MCF 10A (cell line): ENCODE data around the gene GLI2. TPM values are rescaled to one million over a fixed set of nuclear protein-coding genes. Genes with fewer than 3 reads are reported as not detected.

ENCODE experiments used
- BruUV-seq: library from RNA; stranded (reverse); fragments of 400-500 nt; replicated peaks from 2 replicates; lab custom pipeline; 2021; lab: Mats Ljungman, UMichigan
- CTCF ChIA-PET: fragments of 300-600 bp; sonication (Branson Sonifier 250); formaldehyde crosslinking; extraction: SDS; loops from one replicate; lab custom pipeline; 2021; ENCODE audit warnings: antibody characterized with exemption, inconsistent platforms; lab: Yijun Ruan, JAX
- POLR2A ChIA-PET: fragments of 300-600, 350-650 bp; sonication (Branson Sonifier 250); formaldehyde crosslinking; extraction: SDS; loops from one replicate; lab custom pipeline; 2020; ENCODE audit warnings: antibody characterized with exemption, inconsistent platforms; lab: Yijun Ruan, JAX
- DNase-seq: peaks from one replicate; pipeline ENCODE4 v3.0.0-alpha.2; 2018; ENCODE audit not compliant: unreplicated experiment
- H3K27ac Mint-ChIP-seq: one replicate; pipeline ENCODE4 v1.8.0; 2022; ENCODE audit warnings: mild to moderate bottlenecking, low read depth, mixed read lengths; ENCODE audit not compliant: unreplicated experiment
- H3K27me3 Mint-ChIP-seq: one replicate; pipeline ENCODE4 v1.8.0; 2022; ENCODE audit warnings: mixed read lengths; ENCODE audit not compliant: insufficient read depth, unreplicated experiment
- H3K36me3 Mint-ChIP-seq: one replicate; pipeline ENCODE4 v1.8.0; 2022; ENCODE audit warnings: mild to moderate bottlenecking, moderate library complexity, mixed read lengths; ENCODE audit not compliant: insufficient read depth, unreplicated experiment
- H3K4me1 Mint-ChIP-seq: one replicate; pipeline ENCODE4 v1.8.0; 2022; ENCODE audit warnings: mixed read lengths; ENCODE audit not compliant: insufficient read depth, unreplicated experiment
- H3K4me3 Mint-ChIP-seq: one replicate; pipeline ENCODE4 v1.8.0; 2022; ENCODE audit warnings: mild to moderate bottlenecking, moderate library complexity, mixed read lengths; ENCODE audit not compliant: unreplicated experiment
- H3K9me3 Mint-ChIP-seq: one replicate; pipeline ENCODE4 v1.8.0; 2022; ENCODE audit warnings: mixed read lengths; ENCODE audit not compliant: unreplicated experiment
- CTCF ChIP-seq: fragments of 200-600 bp; IDR thresholded peaks from one replicate; pipeline ENCODE4 v1.8.0; 2022; ENCODE audit warnings: antibody characterized with exemption, mild to moderate bottlenecking; ENCODE audit not compliant: unreplicated experiment
- intact Hi-C: fragments of 100-400 bp; cut with micrococcal nuclease; formaldehyde crosslinking; loops from 2 replicates; pipeline ENCODE4 v1.14.1; 2022
- total RNA-seq: library from RNA; stranded (reverse); gene quantifications from 2 replicates; pipeline ENCODE4 v1.2.3, GENCODE V29; 2022

Gene GLI2
- total RNA-seq, 1 experiment from 2014 or later: 0.61 TPM

- no peak for TF ChIP-seq CTCF
- no peak overlapping the region for H3K27ac Mint-ChIP-seq
- no peak for DNase-seq
- H3K27me3 Mint-ChIP-seq: no peaks in the 10 kb centered on the region
- CTCF ChIA-PET: interaction anchor here (0.6 to 1.0 kb wide), 3 partner anchors 35 to 309 kb away, joined by 3 to 5 read pairs (median 3); partner anchors contain the start of gene GLI2
- no peaks in the 10 kb centered on the region for H3K4me1 Mint-ChIP-seq
- no TSS peak for BruUV-seq
- no peak overlapping the region for H3K4me3 Mint-ChIP-seq
- POLR2A ChIA-PET: interaction anchor here (0.7 kb wide), 1 partner anchor 1219 kb away, joined by 3 read pairs; no protein-coding TSS in a partner anchor
- no peaks in the 10 kb centered on the region for H3K9me3 Mint-ChIP-seq
- no peaks in the 10 kb centered on the region for H3K36me3 Mint-ChIP-seq
- intact Hi-C loops: no loop called here
These were observed 35.0 kb downstream of the GLI2 start for GRCh38 chr2:120770641-120771040.

- POLR2A ChIA-PET: interaction anchor here (0.7 kb wide), 1 partner anchor 1220 kb away, joined by 3 read pairs; no protein-coding TSS in a partner anchor
- H3K36me3 Mint-ChIP-seq: no peaks in the 10 kb centered on the region
- H3K4me3 Mint-ChIP-seq: no peak overlapping the region
- no peaks in the 10 kb centered on the region for H3K4me1 Mint-ChIP-seq
- H3K27ac Mint-ChIP-seq: no peak overlapping the region
- CTCF ChIA-PET: interaction anchor here (0.6 to 0.7 kb wide), 2 partner anchors 125 to 309 kb away, joined by 3 to 4 read pairs; no protein-coding TSS in a partner anchor
- intact Hi-C loops: no loop called here
- TF ChIP-seq CTCF: no peak
- H3K9me3 Mint-ChIP-seq: no peaks in the 10 kb centered on the region
- DNase-seq: peak; percentile 55
- no peaks in the 10 kb centered on the region for H3K27me3 Mint-ChIP-seq
- BruUV-seq: no TSS peak
These were observed 35.6 kb downstream of the GLI2 start for GRCh38 chr2:120771111-120771780.

- Mint-ChIP-seq H3K27me3 (no peaks in the 10 kb centered on the region), H3K36me3 (no peaks in the 10 kb centered on the region), H3K9me3 (no peaks in the 10 kb centered on the region), H3K4me1 (no peaks in the 10 kb centered on the region), H3K4me3 (no peak overlapping the region), H3K27ac (no peak overlapping the region)
- BruUV-seq: no TSS peak
- no peak for DNase-seq
- no peak for TF ChIP-seq CTCF
- intact Hi-C loops: no loop called here
- POLR2A ChIA-PET: no interaction called here
- CTCF ChIA-PET: no interaction called here
These were observed 36.1 kb downstream of the GLI2 start for GRCh38 chr2:120771781-120772208.

GRCh38 chr2:120772261-120772660 lies 36.6 kb downstream of the GLI2 start:
- BruUV-seq: no TSS peak
- H3K4me1 Mint-ChIP-seq: no peaks in the 10 kb centered on the region

More at GRCh38 chr2:120772261-120772660, 36.6 kb downstream of the GLI2 start:
- intact Hi-C loops: no loop called here
- Mint-ChIP-seq H3K36me3 (no peaks in the 10 kb centered on the region), H3K27me3 (no peaks in the 10 kb centered on the region), H3K4me3 (no peak overlapping the region), H3K27ac (no peak overlapping the region), H3K9me3 (no peaks in the 10 kb centered on the region)
- ChIA-PET CTCF (no interaction called here), POLR2A (no interaction called here)
- TF ChIP-seq CTCF: no peak
- no peak for DNase-seq
